ENCODE data around the gene OR11L1.

DNA sequence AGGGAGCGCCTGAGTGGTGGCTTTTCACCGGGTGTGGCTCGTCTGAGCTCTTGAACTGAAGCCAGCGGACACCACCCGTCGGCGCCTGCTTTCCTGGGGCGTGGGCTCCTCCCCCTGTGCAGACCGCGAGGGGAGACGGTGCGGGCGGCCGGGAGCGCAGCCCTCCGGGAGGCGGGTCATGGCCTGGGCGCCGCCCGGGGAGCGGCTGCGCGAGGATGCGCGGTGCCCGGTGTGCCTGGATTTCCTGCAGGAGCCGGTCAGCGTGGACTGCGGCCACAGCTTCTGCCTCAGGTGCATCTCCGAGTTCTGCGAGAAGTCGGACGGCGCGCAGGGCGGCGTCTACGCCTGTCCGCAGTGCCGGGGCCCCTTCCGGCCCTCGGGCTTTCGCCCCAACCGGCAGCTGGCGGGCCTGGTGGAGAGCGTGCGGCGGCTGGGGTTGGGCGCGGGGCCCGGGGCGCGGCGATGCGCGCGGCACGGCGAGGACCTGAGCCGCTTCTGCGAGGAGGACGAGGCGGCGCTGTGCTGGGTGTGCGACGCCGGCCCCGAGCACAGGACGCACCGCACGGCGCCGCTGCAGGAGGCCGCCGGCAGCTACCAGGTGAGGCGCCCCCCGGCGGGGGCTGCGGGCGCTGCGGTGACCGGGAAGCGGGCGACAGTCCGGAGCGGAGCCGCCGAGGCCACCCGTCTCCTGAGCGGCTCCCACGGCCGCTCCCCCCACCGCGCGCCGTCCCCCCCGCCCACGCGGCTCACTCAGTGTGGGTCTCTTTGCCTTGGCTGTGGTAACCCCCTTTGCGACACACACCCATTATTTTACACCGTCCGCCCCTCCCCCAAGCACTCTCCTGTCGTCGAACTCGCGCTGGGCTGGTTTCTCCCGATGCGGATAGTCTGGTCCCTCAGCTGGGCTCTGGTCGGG, 15.6 kb upstream of the OR11L1 start, which contains the start of gene TRIM58:
- no peak for TF ChIP-seq EZH2 (IDR thresholded peaks at IDR 0.05; ENCODE audit: insufficient read depth, low read length)
- TF ChIP-seq, protein P1, sequence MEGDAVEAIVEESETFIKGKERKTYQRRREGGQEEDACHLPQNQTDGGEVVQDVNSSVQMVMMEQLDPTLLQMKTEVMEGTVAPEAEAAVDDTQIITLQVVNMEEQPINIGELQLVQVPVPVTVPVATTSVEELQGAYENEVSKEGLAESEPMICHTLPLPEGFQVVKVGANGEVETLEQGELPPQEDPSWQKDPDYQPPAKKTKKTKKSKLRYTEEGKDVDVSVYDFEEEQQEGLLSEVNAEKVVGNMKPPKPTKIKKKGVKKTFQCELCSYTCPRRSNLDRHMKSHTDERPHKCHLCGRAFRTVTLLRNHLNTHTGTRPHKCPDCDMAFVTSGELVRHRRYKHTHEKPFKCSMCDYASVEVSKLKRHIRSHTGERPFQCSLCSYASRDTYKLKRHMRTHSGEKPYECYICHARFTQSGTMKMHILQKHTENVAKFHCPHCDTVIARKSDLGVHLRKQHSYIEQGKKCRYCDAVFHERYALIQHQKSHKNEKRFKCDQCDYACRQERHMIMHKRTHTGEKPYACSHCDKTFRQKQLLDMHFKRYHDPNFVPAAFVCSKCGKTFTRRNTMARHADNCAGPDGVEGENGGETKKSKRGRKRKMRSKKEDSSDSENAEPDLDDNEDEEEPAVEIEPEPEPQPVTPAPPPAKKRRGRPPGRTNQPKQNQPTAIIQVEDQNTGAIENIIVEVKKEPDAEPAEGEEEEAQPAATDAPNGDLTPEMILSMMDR (IDR thresholded peaks at IDR 0.05; ENCODE audit: insufficient read depth, low read depth, low read length): no peak
